ENCODE results near the gene SNX5. TPM values are rescaled to one million over a fixed set of nuclear protein-coding genes. Genes with fewer than 3 reads are reported as not detected.

Gene SNX5
- total and polyA plus RNA-seq, 10 of the 15 experiments (the other 5 are each of a cell fraction or from before 2014, with no cell fraction given): 92.9 to 316 (median 245) TPM

- FAIRE-seq (no peak), DNase-seq (ENCODE audit: low read depth, low spot score) (no peak), ATAC-seq (no peak)
- peaks cover 10% of the 10 kb centered on the region; the same call in 1 of the 2 replicates for H3K4me1 ChIP-seq (ENCODE audit: control insufficient read depth, insufficient read depth, low read length)
- 99% methylated on average over 4 of the region's 4 CpGs for WGBS (ENCODE audit: insufficient coverage, insufficient replicate concordance, low lambda C conversion rate, missing lambda C conversion rate)
- CTCF ChIA-PET: interaction anchor here (5.6 to 7.1 kb wide), 2 partner anchors 8 to 12 kb away, joined by 20 to 44 read pairs; no protein-coding TSS in a partner anchor
- POLR2A ChIA-PET: no interaction called here
- no peak overlapping the region for H2AFZ ChIP-seq (ENCODE audit: control insufficient read depth, low read depth, low read length)
- no TSS peak for BruUV-seq (replicated peaks)
- H3K4me2 ChIP-seq (ENCODE audit: control insufficient read depth, insufficient read depth): no peak overlapping the region
- no peak overlapping the region for H3K27ac ChIP-seq (ENCODE audit: control insufficient read depth, insufficient read depth)
- H4K20me1 ChIP-seq (ENCODE audit: control insufficient read depth, insufficient read depth): peaks cover 5% of the 10 kb centered on the region; the same call in 1 of the 2 replicates
- TF ChIP-seq PAX8 (IDR thresholded peaks at IDR 0.05): no peak
- TF ChIP-seq CHD2 (IDR thresholded peaks at IDR 0.05; ENCODE audit: borderline replicate concordance, low read depth, low read length): no peak
- no peak for TF ChIP-seq CREB1 (IDR thresholded peaks at IDR 0.05; ENCODE audit: low read depth)
- no peak for TF ChIP-seq HDAC6 (IDR thresholded peaks at IDR 0.05; ENCODE audit: unreplicated experiment)
- TF ChIP-seq PBX3 (IDR thresholded peaks at IDR 0.05; ENCODE audit: insufficient replicate concordance, low read depth, low read length): no peak
- TF ChIP-seq POLR2AphosphoS5 (IDR thresholded peaks at IDR 0.05; ENCODE audit: low read length): no peak
- TF ChIP-seq IKZF2 (IDR thresholded peaks at IDR 0.05): no peak
- TF ChIP-seq MLLT1 (IDR thresholded peaks at IDR 0.05): no peak
- TF ChIP-seq YY1 (IDR thresholded peaks at IDR 0.05; ENCODE audit: low read depth, low read length): no peak
- no peak for TF ChIP-seq RAD51 (IDR thresholded peaks at IDR 0.05)
- no peak for TF ChIP-seq POLR2AphosphoS2 (IDR thresholded peaks at IDR 0.05; ENCODE audit: low read depth, low read length)
- TF ChIP-seq EP300 (IDR thresholded peaks at IDR 0.05; ENCODE audit: borderline replicate concordance in 1 of 2, control insufficient read depth in 1 of 2, low read depth in 2 of 2, low read length in 2 of 2): no peak
- TF ChIP-seq EGR1 (IDR thresholded peaks at IDR 0.05; ENCODE audit: borderline replicate concordance in 1 of 2, low read depth in 2 of 2, low read length in 2 of 2): no peak
- in situ Hi-C loops (cut with MboI): no loop called here
- H3K4me3 ChIP-seq: no peak overlapping the region
- H3K9ac ChIP-seq (ENCODE audit: control insufficient read depth, insufficient read depth, low read length): no peak overlapping the region
- no peaks in the 10 kb centered on the region for H3K27me3 ChIP-seq (replicated peaks in 1 of 2; ENCODE audit: control insufficient read depth in 2 of 2, insufficient read depth in 2 of 2, low read length in 1 of 2)
- H3K36me3 ChIP-seq (ENCODE audit: control insufficient read depth in 2 of 2, insufficient read depth in 2 of 2, low read length in 1 of 2): peaks cover 26 to 60% of the 10 kb centered on the region in 2 experiments
- no peaks in the 10 kb centered on the region for H3K9me3 ChIP-seq (replicated peaks; ENCODE audit: control insufficient read depth, insufficient read depth, low read length)
- SMC1A ChIA-PET (ENCODE audit: uncharacterized antibody, unreplicated experiment): no interaction called here
- intact Hi-C loops (cut with micrococcal nuclease; ENCODE audit: unreplicated experiment): no loop called here
- peaks cover 37% of the 10 kb centered on the region for H3K79me2 ChIP-seq (ENCODE audit: control insufficient read depth, insufficient read depth, low read length)
- RAD21 ChIA-PET (ENCODE audit: unreplicated experiment): no interaction called here
These were observed 18.7 kb downstream of the SNX5 start for GRCh38 chr20:17949899-17950298.
